ENCODE data around the gene NACC2. TPM values are rescaled to one million over a fixed set of nuclear protein-coding genes. Genes with fewer than 3 reads are reported as not detected.

The NACC2 gene
- total RNA-seq, 4 donors from 2014 or later, result 22.2 to 64.3 (median 26.5) TPM

GRCh38 chr9:136055715-136056545 lies 39.2 kb downstream of the NACC2 start:
- TF ChIP-seq, protein P1, sequence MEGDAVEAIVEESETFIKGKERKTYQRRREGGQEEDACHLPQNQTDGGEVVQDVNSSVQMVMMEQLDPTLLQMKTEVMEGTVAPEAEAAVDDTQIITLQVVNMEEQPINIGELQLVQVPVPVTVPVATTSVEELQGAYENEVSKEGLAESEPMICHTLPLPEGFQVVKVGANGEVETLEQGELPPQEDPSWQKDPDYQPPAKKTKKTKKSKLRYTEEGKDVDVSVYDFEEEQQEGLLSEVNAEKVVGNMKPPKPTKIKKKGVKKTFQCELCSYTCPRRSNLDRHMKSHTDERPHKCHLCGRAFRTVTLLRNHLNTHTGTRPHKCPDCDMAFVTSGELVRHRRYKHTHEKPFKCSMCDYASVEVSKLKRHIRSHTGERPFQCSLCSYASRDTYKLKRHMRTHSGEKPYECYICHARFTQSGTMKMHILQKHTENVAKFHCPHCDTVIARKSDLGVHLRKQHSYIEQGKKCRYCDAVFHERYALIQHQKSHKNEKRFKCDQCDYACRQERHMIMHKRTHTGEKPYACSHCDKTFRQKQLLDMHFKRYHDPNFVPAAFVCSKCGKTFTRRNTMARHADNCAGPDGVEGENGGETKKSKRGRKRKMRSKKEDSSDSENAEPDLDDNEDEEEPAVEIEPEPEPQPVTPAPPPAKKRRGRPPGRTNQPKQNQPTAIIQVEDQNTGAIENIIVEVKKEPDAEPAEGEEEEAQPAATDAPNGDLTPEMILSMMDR (IDR thresholded peaks at IDR 0.05), result no peak
- TF ChIP-seq POLR2AphosphoS5 (IDR thresholded peaks at IDR 0.05), result no peak
- in situ Hi-C loops (cut with MboI; ENCODE audit: low pct_ligation_motif_present in 1 of 4, low pct_unique_long_range_greater_than_20kb in 1 of 4, low sequenced_read_pairs in 3 of 4), result no loop called here
- Histone ChIP-seq H3K27me3 (no peaks in the 10 kb centered on the region), H3K9me3 (no peaks in the 10 kb centered on the region), H3K36me3 (no peaks in the 10 kb centered on the region), H3K4me3 (no peak overlapping the region), H3K27ac (no peak overlapping the region), H3K4me1 (peaks cover 41 to 85% (median 64%) of the 10 kb centered on the region in 4 donors)
- intact Hi-C loops (cut with DNase I; ENCODE audit: low total_unique reads), result no loop called here
- DNase-seq, result no peak
- WGBS, 2 donors (ENCODE audit: low coverage in 1 of 2), result 36 to 67% methylated on average over 7 to 27 of the region's 30 CpGs

GRCh38 chr9:136054798-136055714 lies 40.0 kb downstream of the NACC2 start:
- WGBS, 2 donors (ENCODE audit: low coverage in 1 of 2), result 83 to 100% methylated on average over 1 to 18 of the region's 18 CpGs
- in situ Hi-C loops (cut with MboI; ENCODE audit: low pct_ligation_motif_present in 1 of 4, low pct_unique_long_range_greater_than_20kb in 1 of 4, low sequenced_read_pairs in 3 of 4), result no loop called here
- H3K9me3 ChIP-seq, result no peaks in the 10 kb centered on the region
- TF ChIP-seq EP300 (IDR thresholded peaks at IDR 0.05; ENCODE audit: low read depth) (no peak), POLR2A (IDR thresholded peaks at IDR 0.05) (no peak), POLR2AphosphoS5 (IDR thresholded peaks at IDR 0.05) (no peak)
- TF ChIP-seq, protein P1 (IDR thresholded peaks at IDR 0.05), result no peak
- H3K4me1 ChIP-seq, result peaks cover 38 to 85% (median 61%) of the 10 kb centered on the region in 4 donors
- no peaks in the 10 kb centered on the region for H3K36me3 ChIP-seq
- no peak overlapping the region for H3K27ac ChIP-seq
- no peak overlapping the region for H3K4me3 ChIP-seq
- no peaks in the 10 kb centered on the region for H3K27me3 ChIP-seq
- intact Hi-C loops (cut with DNase I; ENCODE audit: low total_unique reads), result no loop called here
- no peak for DNase-seq

DNA sequence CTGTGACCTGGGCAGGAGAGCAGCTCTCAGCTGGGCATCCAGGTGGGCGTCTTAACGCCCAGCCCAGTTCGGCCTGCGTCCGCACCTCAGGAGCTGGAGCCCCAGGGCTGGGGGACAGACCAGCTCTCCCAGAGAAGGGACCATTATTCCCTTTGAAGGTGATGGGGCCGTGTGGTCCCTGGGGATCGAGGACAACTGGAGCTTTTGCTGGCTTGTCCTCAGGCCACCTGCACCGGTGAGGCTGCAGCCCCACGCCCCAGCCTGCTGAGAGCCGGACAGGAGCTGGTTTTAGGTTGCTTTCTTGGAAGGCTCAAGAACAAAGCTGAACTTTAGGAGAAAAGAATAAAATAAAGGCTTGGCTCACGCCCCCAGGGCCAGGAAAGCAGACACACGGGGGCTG lies 40.9 kb downstream of the NACC2 start:
- no peak for TF ChIP-seq POLR2A (IDR thresholded peaks at IDR 0.05)
- TF ChIP-seq, protein P1 (IDR thresholded peaks at IDR 0.05), result no peak
- TF ChIP-seq POLR2AphosphoS5 (IDR thresholded peaks at IDR 0.05), result no peak
- TF ChIP-seq EP300 (IDR thresholded peaks at IDR 0.05; ENCODE audit: low read depth), result no peak
- Histone ChIP-seq H3K27me3 (no peaks in the 10 kb centered on the region), H3K27ac (peak overlapping the region in 1 of 4 donors; percentile 88), H3K9me3 (no peaks in the 10 kb centered on the region), H3K4me1 (peaks cover 33 to 76% (median 56%) of the 10 kb centered on the region in 4 donors), H3K36me3 (peaks cover 0 to 8% (median 0%) of the 10 kb centered on the region in 4 donors), H3K4me3 (no peak overlapping the region)
- 80 to 100% methylated on average over 1 to 9 of the region's 12 CpGs for WGBS, 2 donors (ENCODE audit: low coverage in 1 of 2)
- intact Hi-C loops (cut with DNase I; ENCODE audit: low total_unique reads), result no loop called here
- in situ Hi-C loops (cut with MboI; ENCODE audit: low pct_ligation_motif_present in 1 of 4, low pct_unique_long_range_greater_than_20kb in 1 of 4, low sequenced_read_pairs in 3 of 4), result no loop called here
- no peak for DNase-seq

DNA sequence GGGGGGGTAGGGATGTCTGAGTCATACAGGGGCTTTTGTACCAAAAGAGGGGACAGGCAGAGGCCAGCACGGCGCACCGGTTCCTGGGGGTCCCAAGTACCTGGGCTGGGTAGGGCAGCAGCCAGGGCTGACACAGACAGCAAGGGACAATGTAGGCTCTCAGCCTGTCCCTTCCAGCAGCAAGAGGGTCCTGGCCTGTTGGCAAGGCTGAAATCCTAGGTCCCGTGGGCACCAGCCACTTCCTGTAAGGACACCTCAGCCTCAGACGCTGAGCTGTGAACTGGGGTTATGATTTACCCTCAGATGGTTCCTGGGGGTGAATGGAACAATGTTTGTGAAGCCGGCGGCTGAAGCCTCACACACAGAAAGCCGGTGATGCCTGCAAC lies 41.3 kb downstream of the NACC2 start:
- in situ Hi-C loops (cut with MboI; ENCODE audit: low pct_ligation_motif_present in 1 of 4, low pct_unique_long_range_greater_than_20kb in 1 of 4, low sequenced_read_pairs in 3 of 4), result no loop called here
- WGBS, 2 donors (ENCODE audit: low coverage in 1 of 2), result 79% methylated on average over 5 of the region's 8 CpGs; no CpG with 5 or more reads in 1 of the 2 donors
- H3K27ac ChIP-seq, result peak overlapping the region; percentile 67 to 88 (median 84)
- intact Hi-C loops (cut with DNase I; ENCODE audit: low total_unique reads), result no loop called here
- H3K36me3 ChIP-seq, result peaks cover 0 to 8% (median 0%) of the 10 kb centered on the region in 4 donors
- no peak for TF ChIP-seq EP300 (IDR thresholded peaks at IDR 0.05; ENCODE audit: low read depth)
- TF ChIP-seq POLR2AphosphoS5 (IDR thresholded peaks at IDR 0.05), result no peak
- TF ChIP-seq POLR2A (IDR thresholded peaks at IDR 0.05), result no peak
- TF ChIP-seq, protein P1 (IDR thresholded peaks at IDR 0.05), result no peak
- no peaks in the 10 kb centered on the region for H3K27me3 ChIP-seq
- no peak overlapping the region for H3K4me3 ChIP-seq
- no peaks in the 10 kb centered on the region for H3K9me3 ChIP-seq
- DNase-seq, result no peak
- H3K4me1 ChIP-seq, result peaks cover 33 to 74% (median 53%) of the 10 kb centered on the region in 4 donors
